Muscle of arm (tissue), 12 donors: ENCODE data around the gene PPP1R16B. TPM values are rescaled to one million over a fixed set of nuclear protein-coding genes. Genes with fewer than 3 reads are reported as not detected.

Source experiments
- DNase-seq: peaks from one replicate; pipeline ENCODE4 v3.0.0-alpha.2; 2013
- polyA plus RNA-seq, 12 donors: library from polyadenylated mRNA; unstranded; fragments of 120-200 nt; gene quantifications; one replicate each; pipeline ENCODE4 v1.2.1, GENCODE V29; 2013; ENCODE audit not compliant: insufficient read length in 12 of 12

The PPP1R16B gene
- polyA plus RNA-seq, 12 donors: 3.6 to 6.6 (median 5.0) TPM; not detected in 1

DNA sequence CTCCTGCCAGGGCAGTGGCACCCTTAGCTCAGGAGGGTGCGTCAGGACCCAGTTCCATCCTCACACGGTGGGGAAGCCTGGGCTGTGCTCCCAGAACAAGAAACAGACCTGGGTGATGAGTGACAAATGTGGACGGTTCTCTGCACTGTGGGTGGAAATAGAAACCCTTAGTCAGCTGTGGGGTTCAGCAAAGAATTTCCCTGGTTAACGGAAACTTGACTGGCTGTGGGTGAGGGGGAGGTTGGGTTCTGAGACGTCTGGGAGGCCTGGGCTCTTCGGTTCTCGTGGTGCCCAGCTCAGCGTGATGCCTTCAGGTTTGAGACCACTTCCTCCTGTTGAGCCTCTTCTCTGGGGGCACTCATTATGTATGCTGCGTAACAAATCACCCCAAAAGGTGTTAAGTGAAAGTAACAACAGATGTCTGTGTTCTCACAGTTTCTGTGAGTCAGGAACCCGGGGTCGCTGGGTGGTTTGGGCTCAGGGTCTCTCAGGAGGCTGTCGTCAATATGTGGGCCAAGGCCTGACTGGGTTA is 67.6 kb downstream of the PPP1R16B start:
- no peak for DNase-seq

DNA sequence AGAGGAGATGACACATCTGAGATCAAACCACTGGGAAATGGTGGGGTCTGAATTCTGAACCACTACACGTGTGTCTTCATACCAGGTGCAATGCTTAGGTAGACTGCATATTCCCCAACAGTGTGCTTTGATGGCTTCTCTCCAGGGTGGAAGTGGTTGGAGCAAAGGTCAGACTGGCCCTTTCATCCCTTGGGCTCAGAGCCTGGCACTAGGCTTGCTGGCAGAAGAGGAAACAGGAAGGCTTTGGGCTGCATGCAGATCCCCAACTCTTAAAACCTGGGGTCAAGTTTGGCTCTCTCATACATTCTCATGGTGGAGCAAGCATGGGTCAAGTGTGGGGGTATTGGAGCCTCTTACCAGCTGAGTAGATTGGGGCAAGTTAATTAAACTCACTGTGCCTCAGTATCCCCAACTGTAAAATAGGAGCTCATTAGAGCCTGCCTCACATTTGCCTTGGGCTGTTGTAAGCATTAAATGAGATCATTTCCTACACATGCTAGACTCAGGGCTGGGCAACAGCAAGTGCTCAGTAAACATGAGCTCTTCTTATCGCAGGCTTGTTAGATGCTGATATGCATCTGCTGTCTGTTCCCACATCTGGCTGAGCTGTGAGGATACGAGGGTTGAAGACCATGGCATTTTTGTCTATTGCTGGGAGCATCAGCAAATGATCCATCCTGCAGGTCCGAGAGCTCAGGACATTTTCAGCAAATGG is 69.1 kb downstream of the PPP1R16B start:
- no peak for DNase-seq

DNA sequence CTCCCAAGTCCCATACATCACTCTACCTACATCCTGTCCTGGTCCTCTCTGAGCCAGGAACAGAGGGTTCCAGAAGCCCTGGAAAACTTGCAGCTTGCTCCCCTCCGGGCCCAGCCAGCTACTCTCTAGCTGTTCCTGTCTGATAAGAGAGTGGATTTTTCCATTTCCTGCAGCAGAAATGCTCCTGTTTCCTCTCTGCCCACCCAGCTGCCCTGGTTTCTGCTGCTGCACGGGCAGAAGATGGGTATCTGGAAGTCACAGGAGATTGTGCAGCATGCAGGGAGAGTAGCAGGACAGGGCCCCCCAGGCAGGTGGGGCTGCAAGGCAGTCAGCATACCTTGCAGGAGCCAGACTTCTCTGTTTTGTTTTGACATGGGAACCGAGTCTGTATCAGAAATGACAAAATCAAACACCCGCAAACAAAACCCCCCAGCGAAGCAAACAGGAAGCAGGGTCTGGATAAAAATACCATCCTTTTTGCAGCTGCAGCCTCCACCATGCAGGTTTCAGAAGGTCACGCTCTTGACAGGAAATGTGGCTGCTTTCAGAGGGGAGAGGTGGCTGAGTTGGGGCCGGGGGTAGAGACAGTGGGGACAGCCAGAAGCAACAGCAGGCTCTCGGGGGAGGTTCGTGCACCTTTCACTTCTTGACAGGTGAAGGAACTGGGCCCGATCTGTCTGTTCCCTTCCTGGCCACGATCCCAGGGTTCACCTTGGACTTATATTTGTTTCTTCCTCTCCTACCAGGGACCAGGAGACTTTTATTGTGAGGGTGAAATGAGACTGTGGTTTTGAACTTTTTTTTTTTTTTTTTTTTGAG is 69.9 kb downstream of the PPP1R16B start:
- DNase-seq: no peak

DNA sequence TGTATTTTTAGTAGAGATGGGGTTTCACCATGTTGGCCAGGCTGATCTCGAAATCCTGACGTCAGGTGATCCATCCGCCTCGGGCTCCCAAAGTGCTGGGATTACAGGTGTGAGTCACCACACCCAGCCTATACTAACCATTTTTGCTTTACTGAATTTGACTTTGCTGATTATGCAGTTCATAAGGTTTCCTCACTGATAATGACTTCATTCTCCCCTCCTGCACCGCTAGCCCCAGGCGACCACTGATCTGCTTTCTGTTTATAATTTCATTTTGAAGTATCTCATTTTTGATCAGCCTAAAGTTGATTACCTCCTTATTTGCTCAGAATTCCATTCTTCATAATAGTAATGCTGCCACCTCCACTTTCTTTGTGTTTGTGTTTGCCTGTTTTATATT is 72.0 kb downstream of the PPP1R16B start:
- no peak for DNase-seq

DNA sequence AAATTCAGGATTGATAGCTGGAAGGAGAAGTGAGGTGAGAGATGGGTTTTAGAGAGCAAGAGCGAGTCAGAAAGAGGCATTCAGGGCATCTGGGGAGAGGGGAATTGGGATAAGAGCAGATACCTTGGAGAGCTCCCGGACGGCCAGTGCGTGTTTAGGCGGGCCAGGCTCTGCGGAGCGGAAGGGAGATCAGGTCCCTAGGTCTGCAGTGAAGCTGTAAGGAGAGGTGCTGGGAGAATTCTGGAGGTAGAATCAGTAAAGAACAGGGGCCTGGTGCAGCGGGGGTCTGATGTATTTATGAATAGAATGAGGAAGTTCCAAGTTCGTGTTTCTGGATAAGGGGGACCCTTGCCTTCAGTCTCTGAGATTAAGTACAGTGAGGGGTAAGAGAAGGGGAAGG is 73.4 kb downstream of the PPP1R16B start:
- DNase-seq: peak; percentile 19

DNA sequence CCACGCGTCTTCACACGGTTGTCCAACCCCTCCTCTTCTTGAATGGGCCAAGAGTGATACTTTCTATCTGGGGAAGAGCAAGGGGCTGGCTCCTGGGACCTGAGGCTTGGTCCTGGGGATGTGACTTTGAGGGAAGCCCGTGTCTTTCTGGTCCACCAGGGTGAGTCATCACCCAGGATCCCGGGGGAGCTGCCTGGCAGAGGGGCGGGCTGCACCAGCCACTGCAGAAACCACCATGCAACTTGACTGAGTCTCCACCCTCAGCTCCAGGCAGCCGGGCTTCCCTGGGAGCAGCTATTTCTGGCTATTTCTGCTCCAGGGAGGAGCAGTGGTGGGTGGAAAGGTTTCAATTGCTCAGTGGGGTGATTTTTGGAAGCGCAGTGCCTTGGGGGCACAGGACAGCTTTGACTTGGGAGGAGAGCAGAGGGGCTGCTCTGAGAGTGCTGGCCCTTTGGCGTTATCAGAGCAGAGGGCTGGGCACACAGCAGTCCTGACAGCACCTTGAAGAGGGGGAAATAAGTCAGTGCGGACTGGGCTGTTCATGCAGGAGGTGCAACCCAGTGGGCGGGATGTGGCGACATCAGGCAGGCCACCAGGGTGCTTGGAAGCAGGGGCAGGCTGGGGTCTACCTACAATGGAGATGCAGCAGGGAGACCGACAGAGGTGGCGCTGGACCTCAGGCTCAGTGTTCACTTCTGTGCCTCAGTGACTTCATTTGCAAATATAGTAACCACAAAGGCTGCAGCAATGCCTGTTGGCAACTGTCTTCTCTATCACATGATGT is 75.6 kb downstream of the PPP1R16B start:
- no peak for DNase-seq

DNA sequence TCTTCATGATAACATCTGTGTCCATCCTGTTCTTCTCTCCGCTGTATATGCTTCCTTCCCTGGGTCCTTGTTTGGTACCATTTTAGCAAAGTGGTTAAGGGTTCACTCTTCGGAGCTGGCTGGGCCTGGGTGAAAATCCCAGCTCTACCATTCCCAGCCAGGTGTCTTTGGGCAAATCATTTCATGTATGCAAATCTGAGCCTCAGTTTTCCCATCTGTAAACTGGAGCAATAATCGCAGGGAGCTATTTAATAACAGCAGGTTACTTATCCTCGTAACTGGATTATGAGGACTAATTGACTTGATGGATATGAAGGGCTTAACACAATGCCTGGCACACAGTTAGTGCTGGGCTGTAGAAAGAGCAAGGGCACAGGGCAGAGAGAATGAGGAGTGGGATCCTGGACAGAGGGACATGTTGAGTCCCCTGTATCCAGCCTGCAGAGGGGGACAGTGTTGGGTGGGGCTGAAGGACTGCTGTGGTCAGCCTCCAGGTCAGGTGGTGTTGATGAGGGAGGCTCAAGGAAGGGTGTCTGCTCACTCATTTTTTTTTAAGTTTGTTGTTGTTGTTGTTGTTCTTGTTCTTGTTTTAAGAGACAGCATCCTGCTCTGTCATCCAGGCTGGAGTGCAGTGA is 76.4 kb downstream of the PPP1R16B start:
- DNase-seq: no peak

DNA sequence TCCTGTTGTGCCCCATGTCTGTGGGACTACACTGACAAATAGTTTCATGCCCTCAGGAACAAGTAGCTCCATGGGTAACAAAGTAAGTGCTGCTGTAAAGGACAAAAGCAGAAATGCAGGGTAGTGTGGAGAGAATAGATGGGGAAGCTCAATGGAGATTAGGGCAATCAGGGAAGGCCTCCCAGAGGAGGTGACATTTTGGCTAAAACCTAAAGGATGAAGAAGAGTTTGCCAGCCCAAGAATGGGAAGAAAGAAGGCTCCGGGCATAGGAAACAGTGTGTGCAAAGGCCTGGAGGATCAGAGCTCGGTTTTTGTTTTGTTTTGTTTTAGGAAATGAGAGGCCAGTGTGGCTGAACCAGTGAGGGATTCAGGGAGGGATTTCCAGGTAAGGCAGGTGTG is 77.1 kb downstream of the PPP1R16B start:
- DNase-seq: no peak

DNA sequence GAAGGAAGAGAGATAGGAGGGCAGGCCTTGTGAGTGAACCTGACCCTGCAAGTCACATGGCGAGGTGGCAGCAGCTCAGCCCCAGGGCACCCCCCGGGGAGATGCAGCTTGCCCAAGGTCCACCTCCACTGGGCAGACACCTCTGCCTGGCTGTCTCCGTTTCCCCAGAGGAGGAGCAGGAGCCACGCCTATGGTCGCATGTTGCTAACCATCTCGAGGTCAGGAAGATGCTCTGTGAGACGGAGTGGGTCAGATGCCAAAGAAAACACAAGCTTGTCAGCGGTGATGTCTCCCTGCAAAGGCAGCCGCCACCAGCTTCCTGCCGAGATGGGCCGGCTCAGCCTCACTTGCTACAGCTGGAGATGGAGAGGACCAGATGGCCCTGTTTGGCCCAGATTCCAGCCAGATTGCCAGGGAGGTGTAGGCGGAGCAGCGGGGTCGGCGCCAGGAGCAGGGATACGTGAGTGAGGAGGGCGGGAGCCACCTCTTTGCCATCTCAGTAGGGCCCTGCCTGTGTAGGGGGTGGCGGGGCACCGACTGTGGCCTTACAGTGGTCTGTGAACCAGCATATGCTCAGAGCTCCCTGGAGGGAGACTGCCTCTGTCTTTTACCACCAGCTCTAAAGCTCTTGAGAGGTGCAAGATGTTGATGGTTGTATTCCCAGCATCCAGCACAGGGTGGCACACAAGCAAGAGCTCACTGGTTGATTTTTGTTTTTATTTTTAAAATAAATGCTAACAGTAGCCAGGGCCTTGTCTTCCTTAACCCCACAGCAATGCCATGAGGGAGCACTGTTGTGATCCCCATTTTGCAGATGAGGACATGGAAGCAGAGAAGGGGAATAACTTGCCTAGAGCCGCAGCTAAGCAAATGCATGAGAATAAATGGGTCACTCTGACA is 77.8 kb downstream of the PPP1R16B start:
- no peak for DNase-seq

DNA sequence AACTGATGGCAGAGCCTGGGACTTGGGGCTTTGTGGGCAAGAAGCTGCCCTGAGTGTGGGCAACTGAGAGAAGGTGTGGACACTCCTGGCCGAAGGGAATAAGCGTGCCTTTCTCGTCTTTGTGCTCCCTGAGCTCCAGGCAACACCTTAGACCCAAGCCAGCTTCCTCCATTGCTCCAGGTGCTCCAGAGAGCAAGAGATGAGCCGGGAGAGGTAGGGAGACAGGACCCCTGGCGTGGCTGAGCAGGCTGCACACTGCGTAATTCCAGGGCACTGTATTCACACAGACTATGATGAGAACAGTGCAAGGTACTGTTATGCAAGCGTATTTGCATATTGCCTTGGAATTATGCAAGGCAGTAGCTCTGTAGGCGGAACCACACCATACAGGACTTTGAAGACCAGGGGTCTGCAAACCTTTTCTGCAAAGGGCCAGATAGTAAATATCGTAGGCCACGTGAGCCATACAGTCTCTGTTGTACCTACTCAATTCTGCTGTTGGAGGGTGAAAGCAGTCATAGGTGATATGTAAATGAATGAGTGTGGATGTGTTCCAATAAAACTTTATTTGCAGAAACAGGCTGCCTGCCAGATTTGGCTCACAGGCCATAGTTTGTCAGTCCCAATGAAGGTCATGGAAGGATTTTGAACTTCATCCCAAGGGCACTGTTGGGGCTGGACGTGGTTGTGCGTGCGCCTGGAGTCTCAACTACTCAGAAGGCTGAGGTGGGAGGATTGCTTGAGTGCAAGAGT is 78.7 kb downstream of the PPP1R16B start:
- DNase-seq: no peak

DNA sequence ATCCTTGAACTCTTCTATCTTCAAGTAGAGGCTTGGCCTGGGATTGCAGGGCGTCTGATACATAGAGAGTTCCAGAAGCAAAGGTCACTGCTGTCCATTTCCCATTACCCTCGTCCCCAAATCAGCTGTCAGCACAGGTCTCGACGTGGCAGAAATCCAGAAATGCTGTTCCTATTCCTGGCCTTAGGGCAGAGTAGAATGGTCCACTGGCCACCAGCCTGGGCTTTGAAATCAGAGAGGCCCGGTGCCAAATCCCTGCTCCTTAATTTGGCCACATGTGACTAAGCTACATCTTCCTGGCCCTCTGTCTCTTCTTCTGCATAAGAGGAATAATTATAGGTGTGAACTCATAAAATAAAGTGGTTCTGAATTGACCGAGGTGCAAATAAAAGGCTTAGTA is 79.9 kb downstream of the PPP1R16B start:
- no peak for DNase-seq

DNA sequence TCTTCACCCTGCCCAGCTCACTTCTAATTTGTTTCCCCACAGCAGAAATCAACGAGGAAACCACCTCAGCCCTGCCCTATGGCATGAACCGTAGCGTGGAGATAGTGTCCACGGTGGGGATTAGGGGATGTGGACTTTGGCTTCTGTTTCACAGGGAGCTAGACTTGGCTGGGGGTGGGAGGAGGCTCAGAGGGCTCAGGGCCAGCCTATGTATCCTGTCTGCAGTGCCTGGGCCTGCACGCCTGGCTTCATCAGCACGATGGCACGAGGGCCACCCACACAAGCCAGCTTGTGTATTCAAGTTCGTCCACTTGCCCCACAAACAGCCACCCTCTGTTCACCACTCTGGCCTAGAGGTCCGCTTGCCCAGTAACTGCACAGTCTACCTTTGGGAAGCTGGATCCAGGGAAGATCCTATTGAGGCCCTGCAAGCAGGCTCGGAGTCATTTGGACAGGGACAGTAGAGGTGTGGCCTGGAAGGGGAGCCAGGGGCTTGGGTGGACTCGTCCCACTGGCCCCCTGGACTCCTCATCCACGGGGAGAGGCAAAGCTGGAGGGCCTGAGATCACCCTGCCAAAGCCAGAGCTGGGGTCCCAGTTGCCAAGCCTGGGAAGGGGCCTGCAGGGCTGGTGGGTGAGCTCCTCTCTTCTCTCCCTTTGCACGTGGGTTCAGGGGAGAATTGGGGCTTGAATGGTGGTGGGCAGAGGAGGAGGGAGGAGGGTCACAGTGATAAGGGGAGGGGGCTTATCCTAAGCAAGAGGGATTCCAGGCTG is 82.7 kb downstream of the PPP1R16B start:
- no peak for DNase-seq

DNA sequence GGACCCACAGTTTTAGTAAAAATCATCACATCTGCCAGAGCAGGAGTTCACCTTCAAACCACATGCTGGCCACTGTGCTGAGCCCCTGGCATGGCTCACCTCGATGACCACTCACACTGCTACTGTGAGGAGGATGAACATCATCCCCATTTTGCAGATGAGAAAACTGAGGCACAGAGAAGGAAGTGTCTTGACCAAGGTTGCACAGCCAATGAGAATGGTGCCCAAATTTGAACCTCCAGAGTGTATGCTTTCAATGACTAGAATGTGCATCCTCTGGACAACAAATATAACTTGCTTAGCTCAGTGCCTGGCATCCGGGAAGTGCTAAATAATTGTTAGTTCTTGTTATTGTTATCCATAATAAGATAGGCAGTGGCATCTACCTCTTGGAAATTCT is 83.6 kb downstream of the PPP1R16B start:
- no peak for DNase-seq

DNA sequence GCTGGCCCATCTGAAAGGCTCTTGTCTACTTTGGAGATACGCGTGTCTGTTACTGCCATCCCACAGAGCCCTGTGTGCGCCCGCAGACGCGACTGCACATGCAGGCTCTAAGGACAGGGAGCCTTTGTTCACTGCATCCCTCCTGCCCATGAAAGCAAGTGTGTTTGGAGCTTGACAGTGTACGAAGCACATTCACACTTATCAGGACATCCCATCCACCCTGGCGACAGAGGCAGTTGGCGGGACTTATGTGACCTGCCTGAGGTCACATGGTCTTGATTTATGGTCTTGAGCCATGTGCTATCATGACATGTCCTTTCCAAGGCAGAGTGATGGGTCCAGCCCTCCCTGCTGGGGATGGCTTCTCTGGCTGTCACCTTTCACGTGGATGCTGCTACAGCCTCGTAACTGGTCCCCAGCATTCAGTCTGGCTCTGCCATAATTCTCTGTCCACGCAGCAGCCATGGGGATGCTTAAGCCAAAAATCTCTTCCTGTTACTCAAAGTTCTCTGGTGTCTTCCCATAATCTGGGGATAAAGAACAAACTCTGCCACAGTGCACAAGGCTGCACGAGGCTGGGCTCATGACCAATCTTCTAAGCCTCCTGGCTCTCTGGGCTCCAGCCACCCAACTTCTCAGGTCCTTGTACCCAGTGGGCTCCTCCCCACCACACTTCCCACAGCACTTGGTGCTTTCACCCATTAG is 84.4 kb downstream of the PPP1R16B start:
- DNase-seq: no peak

DNA sequence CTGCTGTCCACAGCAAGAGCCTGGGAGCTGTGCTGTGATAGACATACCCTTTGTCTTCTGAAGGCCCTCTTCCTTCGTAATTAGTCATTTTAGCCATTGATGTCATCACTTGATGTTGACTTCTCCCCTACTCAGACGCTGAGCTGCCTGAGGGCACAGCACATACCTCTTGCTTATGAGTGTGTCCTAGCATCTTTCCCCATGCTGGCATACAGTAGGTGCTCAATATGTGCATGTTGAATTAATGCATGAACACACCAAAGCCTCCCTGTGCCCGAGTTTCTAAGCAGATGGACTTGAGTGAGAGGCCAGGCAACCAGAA is 85.0 kb downstream of the PPP1R16B start:
- no peak for DNase-seq

DNA sequence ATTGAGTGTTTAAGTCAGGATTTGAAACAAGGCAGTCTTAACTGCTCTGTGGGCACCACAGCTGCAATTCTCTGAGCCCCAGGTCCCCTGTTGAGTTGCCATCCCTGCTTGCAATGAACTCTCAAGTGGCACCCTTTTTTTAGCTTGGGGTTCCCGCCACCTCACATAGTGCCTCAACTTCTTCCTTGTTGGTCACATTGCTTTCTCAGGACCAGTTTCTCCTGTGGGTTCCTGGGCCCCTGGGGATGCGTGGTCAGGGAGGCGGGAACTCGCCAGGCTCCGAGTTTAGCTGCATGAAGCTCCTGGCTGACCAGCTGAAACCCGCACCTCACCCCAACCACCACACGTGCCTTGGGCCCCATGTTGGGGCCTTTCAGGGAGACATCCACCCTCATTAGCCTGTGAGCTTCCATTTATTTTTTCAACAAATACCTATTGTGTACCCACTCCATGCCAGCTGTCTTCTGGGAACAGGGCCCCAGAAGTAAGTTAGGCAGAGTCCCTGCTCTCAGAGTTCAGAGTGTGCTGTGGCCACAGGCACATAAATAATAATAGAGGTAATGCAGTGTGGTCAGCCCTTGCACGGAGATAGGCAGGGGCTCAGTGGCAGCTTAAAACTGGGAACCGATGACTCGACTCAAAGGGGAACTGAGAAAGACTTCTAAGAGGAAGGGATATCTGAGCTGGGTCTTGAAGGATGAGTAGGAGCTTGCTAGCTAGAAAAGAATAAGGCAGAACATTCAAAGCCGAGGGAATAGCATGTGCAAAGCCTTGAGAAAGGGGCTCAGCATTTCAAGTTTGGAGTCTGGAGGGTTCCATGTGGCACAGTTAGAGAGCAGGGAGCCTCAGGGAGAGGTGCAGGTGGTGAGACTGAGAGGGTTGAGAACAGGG is 86.8 kb downstream of the PPP1R16B start:
- DNase-seq: no peak

DNA sequence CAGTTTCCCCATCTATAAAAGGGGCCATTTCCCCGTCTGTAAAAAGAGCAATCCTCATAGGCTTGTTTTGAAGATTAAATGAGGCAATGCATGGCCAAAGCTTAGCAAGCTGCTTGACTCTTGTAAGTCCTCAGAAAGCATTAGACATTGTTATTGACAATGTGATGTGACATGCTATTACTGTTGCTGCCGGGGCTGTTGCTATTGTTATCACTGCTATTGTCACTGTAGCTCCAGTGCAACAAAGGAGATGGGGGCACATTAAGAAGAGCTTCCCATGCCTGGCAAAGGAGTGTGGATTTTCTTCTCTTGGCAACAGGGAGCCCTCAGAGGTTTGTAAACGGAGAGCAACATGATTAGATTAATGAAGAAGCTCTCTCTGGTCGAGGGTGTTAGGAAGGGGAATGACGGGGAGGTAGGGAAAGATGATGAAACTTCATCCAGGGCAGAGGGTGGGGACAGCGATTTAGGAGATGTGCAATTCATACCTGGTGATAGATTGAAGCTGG is 87.6 kb downstream of the PPP1R16B start:
- DNase-seq: no peak
